Measurements from ENCODE around the gene MAEA.
A peak's percentile ranks its signal among the peaks of the same experiment; 100 is the strongest.

The MAEA gene

GRCh38 chr4:1300466-1301455 is 11.1 kb downstream of the MAEA start:
- peak; percentile 9 to 11 for DNase-seq (ENCODE audit: low read depth in 2 of 2)

- DNase-seq (ENCODE audit: low read depth in 2 of 2), result no peak
Measured at GRCh38 chr4:1302159-1302558, 12.5 kb downstream of the MAEA start.

- no peak for DNase-seq (ENCODE audit: low read depth in 2 of 2)
Measured at GRCh38 chr4:1305261-1305711, 15.6 kb downstream of the MAEA start.

GRCh38 chr4:1305781-1306455 is 16.2 kb downstream of the MAEA start:
- no peak for DNase-seq (ENCODE audit: low read depth in 2 of 2)

- no peak for DNase-seq (ENCODE audit: low read depth in 2 of 2)
Measured at GRCh38 chr4:1307951-1308735, 18.5 kb downstream of the MAEA start.

- peak; percentile 80 to 82 for DNase-seq (ENCODE audit: low read depth in 2 of 2)
Measured at GRCh38 chr4:1309261-1310010, 19.7 kb downstream of the MAEA start.

GRCh38 chr4:1310031-1310795 is 20.5 kb downstream of the MAEA start:
- no peak for DNase-seq (ENCODE audit: low read depth in 2 of 2)

- no peak for DNase-seq (ENCODE audit: low read depth in 2 of 2)
Measured at GRCh38 chr4:1310796-1311631, 21.3 kb downstream of the MAEA start.

- no peak for DNase-seq (ENCODE audit: low read depth in 2 of 2)
Measured at GRCh38 chr4:1312821-1313640, 23.3 kb downstream of the MAEA start.

GRCh38 chr4:1315306-1315705 is 25.6 kb downstream of the MAEA start:
- DNase-seq (ENCODE audit: low read depth in 2 of 2), result no peak

- no peak for DNase-seq (ENCODE audit: low read depth in 2 of 2)
Measured at GRCh38 chr4:1315836-1316536, 26.3 kb downstream of the MAEA start.

- DNase-seq (ENCODE audit: low read depth in 2 of 2), result no peak
Measured at GRCh38 chr4:1316537-1317168, 27.0 kb downstream of the MAEA start.

- no peak for DNase-seq (ENCODE audit: low read depth in 2 of 2)
Measured at GRCh38 chr4:1317177-1318045, 27.7 kb downstream of the MAEA start.

GRCh38 chr4:1318046-1318375 is 28.3 kb downstream of the MAEA start:
- DNase-seq (ENCODE audit: low read depth in 2 of 2), result no peak

GRCh38 chr4:1318488-1319213 is 29.0 kb downstream of the MAEA start:
- DNase-seq (ENCODE audit: low read depth in 2 of 2), result no peak

GRCh38 chr4:1321486-1321885 is 31.8 kb downstream of the MAEA start:
- DNase-seq (ENCODE audit: low read depth in 2 of 2), result no peak

Data from fibroblast of skin of left quadriceps (primary cell).